Esophagus (tissue), 2 donors: ENCODE measurements around the gene SLIT1. TPM values are rescaled to one million over a fixed set of nuclear protein-coding genes. Genes with fewer than 3 reads are reported as not detected.

Source experiments
- H3K27ac ChIP-seq, 2 donors: one replicate each; pipeline ENCODE4 v1.5.1; 2013; ENCODE audit warnings: low read depth in 2 of 2, mild to moderate bottlenecking in 2 of 2, inconsistent platforms in 1 of 2, low read length in 1 of 2, moderate library complexity in 1 of 2
- H3K27me3 ChIP-seq, 2 donors: one replicate each; pipeline ENCODE4 v1.6.1; 2013; ENCODE audit warnings: low read length in 2 of 2, control low read depth in 1 of 2, mild to moderate bottlenecking in 1 of 2; ENCODE audit not compliant: insufficient read depth in 2 of 2, control insufficient read depth in 1 of 2
- H3K36me3 ChIP-seq, 2 donors: one replicate each; pipeline ENCODE4 v1.6.1; 2013; ENCODE audit warnings: low read length in 1 of 2; ENCODE audit not compliant: control insufficient read depth in 2 of 2, insufficient read depth in 2 of 2
- H3K4me1 ChIP-seq, 2 donors: one replicate each; pipeline ENCODE4 v1.6.1; 2013; ENCODE audit warnings: low read length in 1 of 2; ENCODE audit not compliant: control insufficient read depth in 2 of 2, insufficient read depth in 2 of 2
- H3K4me3 ChIP-seq, 2 donors: one replicate each; pipeline ENCODE4 v1.5.1; 2013; ENCODE audit warnings: low read length in 2 of 2, mild to moderate bottlenecking in 2 of 2, low read depth in 1 of 2, moderate library complexity in 1 of 2
- H3K9me3 ChIP-seq, 2 donors: one replicate each; pipeline ENCODE4 v1.6.1; 2013; ENCODE audit warnings: mild to moderate bottlenecking in 2 of 2, low read depth in 1 of 2, low read length in 1 of 2, moderate library complexity in 1 of 2; ENCODE audit not compliant: control insufficient read depth in 2 of 2, insufficient read depth in 1 of 2
- WGBS, 2 donors: extraction: QIAGEN DNeasy Blood & Tissue Kit; methylation state at CpG; one replicate each; pipeline ENCODE4 v1.1.7; 2013; 5-methylcytosine and 5-hydroxymethylcytosine counted together
- polyA plus RNA-seq, 2 donors: library from polyadenylated mRNA; stranded (reverse); fragments of 200-250 nt; gene quantifications; one replicate each; pipeline ENCODE4 v1.2.3, GENCODE V29; 2013
- donor health status: healthy with polysubstance abuse.
- donor health status: Bipolar disorder and iron deficiency.

The SLIT1 gene
- polyA plus RNA-seq, 2 donors = 0.02 TPM

DNA sequence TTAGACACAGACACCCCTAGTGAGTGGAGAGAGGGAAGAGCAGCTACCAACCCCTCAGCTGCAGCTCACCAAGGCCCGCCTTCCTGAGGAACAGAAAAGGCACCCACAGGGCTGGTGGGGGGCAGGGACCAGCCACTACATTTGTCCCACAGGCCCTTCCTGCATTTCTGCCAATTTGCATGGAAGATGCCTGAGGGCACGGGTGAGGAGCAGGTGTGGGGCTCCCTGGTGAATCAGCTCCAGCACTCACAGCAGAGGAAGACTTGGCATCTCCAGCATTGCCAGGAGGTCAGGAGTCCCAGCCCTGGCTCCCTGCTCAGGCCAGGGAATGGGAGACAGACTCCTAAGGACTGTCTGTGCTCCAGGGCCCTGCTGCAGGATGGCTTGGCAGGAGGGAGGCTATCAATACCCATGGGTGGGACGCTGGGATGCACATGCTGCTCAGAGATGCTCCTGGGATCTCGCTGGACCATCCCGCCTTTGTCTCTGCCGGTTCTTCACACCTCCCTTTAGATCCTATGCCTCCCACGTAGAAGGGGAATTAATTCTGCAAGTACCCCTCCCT is 109.7 kb downstream of the SLIT1 start:
- H3K27me3 ChIP-seq = no peaks in the 10 kb centered on the region
- no peak overlapping the region for H3K27ac ChIP-seq
- H3K36me3 ChIP-seq = no peaks in the 10 kb centered on the region
- H3K9me3 ChIP-seq = no peaks in the 10 kb centered on the region
- no peak overlapping the region for H3K4me3 ChIP-seq
- WGBS, 2 donors = 63 to 64% methylated on average over 7 of the region's 7 CpGs
- no peaks in the 10 kb centered on the region for H3K4me1 ChIP-seq

GRCh38 chr10:97075421-97075820 is 110.3 kb downstream of the SLIT1 start:
- 61 to 69% methylated on average over 7 of the region's 7 CpGs for WGBS, 2 donors
- Histone ChIP-seq H3K9me3 (peaks cover 0 to 1% of the 10 kb centered on the region in 2 donors), H3K27me3 (no peaks in the 10 kb centered on the region), H3K27ac (no peak overlapping the region), H3K4me3 (no peak overlapping the region), H3K4me1 (no peaks in the 10 kb centered on the region), H3K36me3 (no peaks in the 10 kb centered on the region)

- H3K27me3 ChIP-seq = no peaks in the 10 kb centered on the region
- WGBS, 2 donors = 57 to 64% methylated on average over 15 of the region's 15 CpGs
Observed at GRCh38 chr10:97074256-97075145, 111.3 kb downstream of the SLIT1 start.

GRCh38 chr10:97072851-97073665 is 112.7 kb downstream of the SLIT1 start:
- Histone ChIP-seq H3K4me3 (no peak overlapping the region), H3K4me1 (no peaks in the 10 kb centered on the region), H3K9me3 (peaks cover 0 to 14% of the 10 kb centered on the region in 2 donors), H3K27me3 (no peaks in the 10 kb centered on the region), H3K27ac (no peak overlapping the region), H3K36me3 (no peaks in the 10 kb centered on the region)
- 31 to 32% methylated on average over 20 to 21 of the region's 21 CpGs for WGBS, 2 donors

More at GRCh38 chr10:97074256-97075145, 111.3 kb downstream of the SLIT1 start:
- H3K36me3 ChIP-seq = no peaks in the 10 kb centered on the region
- peaks cover 0 to 9% of the 10 kb centered on the region in 2 donors for H3K9me3 ChIP-seq
- no peak overlapping the region for H3K4me3 ChIP-seq
- H3K27ac ChIP-seq = no peak overlapping the region
- H3K4me1 ChIP-seq = no peaks in the 10 kb centered on the region

DNA sequence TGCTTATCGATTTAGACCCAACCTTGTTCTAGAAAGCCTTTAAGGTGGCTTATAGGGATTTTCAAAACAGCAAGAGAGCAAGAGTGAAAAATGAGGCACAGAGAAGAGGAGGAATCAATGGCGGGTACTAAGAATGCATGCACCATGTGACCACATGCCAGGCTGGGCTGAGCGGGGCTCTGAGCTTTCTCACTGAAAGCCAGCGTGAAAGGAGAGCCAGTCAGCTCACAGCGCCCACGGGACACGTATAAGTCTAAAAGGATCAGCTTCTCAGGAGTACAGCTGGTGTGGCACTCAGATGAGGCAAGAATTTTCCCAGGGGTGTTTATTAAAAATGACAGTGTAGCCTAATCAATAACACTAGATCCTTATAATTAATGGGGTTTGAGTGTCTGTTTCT is 114.3 kb downstream of the SLIT1 start:
- Histone ChIP-seq H3K9me3 (peaks cover 0 to 14% of the 10 kb centered on the region in 2 donors), H3K36me3 (no peaks in the 10 kb centered on the region), H3K27ac (no peak overlapping the region), H3K4me3 (no peak overlapping the region), H3K27me3 (no peaks in the 10 kb centered on the region), H3K4me1 (no peaks in the 10 kb centered on the region)
- WGBS, 2 donors = 78 to 80% methylated on average over 7 of the region's 7 CpGs

DNA sequence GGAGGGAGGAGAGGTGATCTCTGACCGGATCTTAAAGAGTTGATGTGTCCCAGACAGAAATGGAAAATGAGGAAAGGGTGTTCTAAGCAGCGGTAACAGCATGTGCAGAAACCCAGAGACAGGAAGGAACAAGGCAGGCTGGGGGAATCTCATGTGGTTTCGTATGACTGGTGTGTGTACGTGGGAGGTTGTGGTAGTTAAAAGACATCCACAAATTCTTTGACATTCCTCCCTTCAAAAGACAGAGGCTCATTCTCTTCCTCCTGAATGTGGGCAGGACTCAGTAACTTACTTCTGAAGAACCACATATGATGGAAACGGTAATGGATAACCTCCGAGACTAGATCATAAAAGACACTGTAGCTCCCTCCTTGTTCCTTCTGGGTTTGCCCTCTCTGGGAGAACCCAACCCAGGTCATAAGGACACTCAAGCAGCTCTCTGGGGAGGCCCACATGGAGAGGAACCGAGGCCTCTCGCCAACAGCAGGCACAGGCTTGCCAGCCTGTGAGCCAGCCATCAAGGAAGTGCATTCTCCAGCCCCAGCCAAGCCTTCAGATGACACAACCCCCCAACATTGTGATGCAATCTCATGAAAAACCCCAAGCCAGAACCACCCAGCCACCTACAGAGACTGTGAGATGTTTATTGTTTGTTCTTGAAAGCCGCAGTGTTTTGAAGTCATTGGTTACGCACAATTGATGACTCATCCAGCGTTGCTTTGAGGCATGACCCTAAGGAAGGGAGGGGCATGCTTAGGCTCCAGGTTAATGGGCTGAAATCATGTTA is 116.0 kb downstream of the SLIT1 start:
- no peaks in the 10 kb centered on the region for H3K4me1 ChIP-seq
- WGBS, 2 donors = 70 to 73% methylated on average over 11 of the region's 11 CpGs
- peaks cover 0 to 14% of the 10 kb centered on the region in 2 donors for H3K9me3 ChIP-seq
- H3K27me3 ChIP-seq = no peaks in the 10 kb centered on the region
- H3K27ac ChIP-seq = no peak overlapping the region
- H3K36me3 ChIP-seq = no peaks in the 10 kb centered on the region
- no peak overlapping the region for H3K4me3 ChIP-seq

- 86 to 87% methylated on average over 2 of the region's 2 CpGs for WGBS, 2 donors
- Histone ChIP-seq H3K4me1 (peaks cover 0 to 4% of the 10 kb centered on the region in 2 donors), H3K27ac (no peak overlapping the region), H3K27me3 (peaks cover 0 to 7% of the 10 kb centered on the region in 2 donors), H3K4me3 (no peak overlapping the region), H3K9me3 (peaks cover 0 to 14% of the 10 kb centered on the region in 2 donors), H3K36me3 (no peaks in the 10 kb centered on the region)
Observed at GRCh38 chr10:97069026-97069425, 116.7 kb downstream of the SLIT1 start.

DNA sequence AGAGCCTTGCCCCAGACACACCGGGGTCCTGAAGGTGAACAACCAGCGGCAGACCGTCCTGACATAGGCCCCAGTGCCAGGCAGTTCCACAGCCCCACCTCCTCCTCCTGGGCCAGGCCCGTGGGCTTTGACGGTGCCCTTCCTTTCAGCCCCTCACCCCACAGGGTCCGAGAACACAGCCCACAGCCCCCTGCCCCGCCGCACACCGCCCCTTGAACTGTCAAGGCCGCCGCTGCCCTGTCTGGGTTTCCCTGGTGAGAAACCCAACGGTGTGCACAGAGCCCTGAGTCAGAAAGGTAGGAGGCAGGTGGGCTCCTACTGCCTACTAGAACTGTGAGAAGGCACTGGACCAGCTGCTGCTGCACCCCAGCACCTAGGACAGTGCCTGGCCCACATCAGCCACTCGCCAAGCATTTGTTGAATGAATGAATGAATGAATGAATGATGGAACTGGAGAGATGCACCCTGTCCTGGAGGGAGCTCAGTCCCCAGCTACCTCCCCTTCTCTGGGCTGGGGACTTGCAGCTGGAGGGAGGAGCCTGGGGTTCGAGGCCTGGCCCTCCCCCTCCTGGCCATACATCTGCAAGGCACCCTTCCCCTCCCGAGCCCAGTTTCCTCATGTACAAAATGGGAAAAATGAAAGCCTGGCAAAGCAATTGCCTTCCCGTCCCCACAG is 117.9 kb downstream of the SLIT1 start:
- 78 to 79% methylated on average over 16 of the region's 16 CpGs for WGBS, 2 donors
- Histone ChIP-seq H3K4me3 (no peak overlapping the region), H3K9me3 (peaks cover 0 to 14% of the 10 kb centered on the region in 2 donors), H3K27me3 (peaks cover 0 to 8% of the 10 kb centered on the region in 2 donors), H3K36me3 (no peaks in the 10 kb centered on the region), H3K4me1 (peaks cover 0 to 4% of the 10 kb centered on the region in 2 donors), H3K27ac (no peak overlapping the region)
